ENCODE results near the gene LEF1. TPM values are rescaled to one million over a fixed set of nuclear protein-coding genes. Genes with fewer than 3 reads are reported as not detected.
A peak's percentile ranks its signal among the peaks of the same experiment; 100 is the strongest.

Gene LEF1
- total RNA-seq, 4 donors from 2014 or later: 2.2 to 8.3 (median 3.7) TPM

DNA sequence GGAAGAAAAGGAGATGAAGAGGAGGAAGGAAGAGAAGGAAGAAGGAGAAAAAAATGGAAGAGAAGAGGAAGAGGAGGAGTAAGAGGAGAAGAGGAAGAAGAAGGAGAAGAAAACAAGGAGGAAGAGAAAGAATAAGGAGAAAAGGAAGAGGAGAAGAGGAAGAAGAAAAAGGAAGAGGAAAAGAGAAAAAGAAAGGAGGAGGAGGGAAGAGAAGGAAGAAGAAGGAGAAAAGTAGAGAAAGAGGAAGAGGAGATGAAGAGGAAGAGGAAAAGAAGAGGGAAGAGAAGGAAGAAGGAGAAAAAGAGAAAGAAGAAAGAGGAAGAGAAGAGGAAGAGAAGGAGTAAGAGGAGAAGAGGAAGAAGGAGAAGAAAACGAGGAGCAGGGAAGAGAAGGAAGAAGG lies 11.8 kb upstream of the LEF1 start:
- TF ChIP-seq, protein P1, sequence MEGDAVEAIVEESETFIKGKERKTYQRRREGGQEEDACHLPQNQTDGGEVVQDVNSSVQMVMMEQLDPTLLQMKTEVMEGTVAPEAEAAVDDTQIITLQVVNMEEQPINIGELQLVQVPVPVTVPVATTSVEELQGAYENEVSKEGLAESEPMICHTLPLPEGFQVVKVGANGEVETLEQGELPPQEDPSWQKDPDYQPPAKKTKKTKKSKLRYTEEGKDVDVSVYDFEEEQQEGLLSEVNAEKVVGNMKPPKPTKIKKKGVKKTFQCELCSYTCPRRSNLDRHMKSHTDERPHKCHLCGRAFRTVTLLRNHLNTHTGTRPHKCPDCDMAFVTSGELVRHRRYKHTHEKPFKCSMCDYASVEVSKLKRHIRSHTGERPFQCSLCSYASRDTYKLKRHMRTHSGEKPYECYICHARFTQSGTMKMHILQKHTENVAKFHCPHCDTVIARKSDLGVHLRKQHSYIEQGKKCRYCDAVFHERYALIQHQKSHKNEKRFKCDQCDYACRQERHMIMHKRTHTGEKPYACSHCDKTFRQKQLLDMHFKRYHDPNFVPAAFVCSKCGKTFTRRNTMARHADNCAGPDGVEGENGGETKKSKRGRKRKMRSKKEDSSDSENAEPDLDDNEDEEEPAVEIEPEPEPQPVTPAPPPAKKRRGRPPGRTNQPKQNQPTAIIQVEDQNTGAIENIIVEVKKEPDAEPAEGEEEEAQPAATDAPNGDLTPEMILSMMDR (IDR thresholded peaks at IDR 0.05): no peak
- no peak for DNase-seq (ENCODE audit: low spot score)
- ATAC-seq (ENCODE audit: low FRiP score): no peak

GRCh38 chr4:108175966-108176365 lies 7.2 kb upstream of the LEF1 start:
- ATAC-seq (ENCODE audit: low FRiP score): no peak
- TF ChIP-seq, protein P1 (IDR thresholded peaks at IDR 0.05): no peak

DNA sequence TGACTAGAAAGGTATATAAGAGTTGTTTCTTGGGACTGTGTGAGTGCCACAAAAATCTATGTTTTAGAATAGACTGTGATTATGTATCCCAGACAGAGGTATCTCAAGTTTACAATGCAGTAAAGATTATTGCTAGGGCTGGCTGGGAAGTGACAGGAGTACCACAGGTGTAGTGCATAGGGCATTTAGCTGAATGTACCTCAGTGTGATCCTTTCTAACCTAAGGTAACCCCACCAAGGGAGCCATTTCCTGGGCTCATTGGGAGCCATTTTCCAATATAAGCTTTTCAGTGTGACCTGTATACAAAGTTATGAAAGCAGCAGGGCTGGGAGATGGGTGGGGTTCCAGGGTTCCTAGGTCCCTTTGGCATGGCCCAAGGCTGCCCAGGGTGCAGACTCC lies 6.1 kb upstream of the LEF1 start:
- no peak for ATAC-seq (ENCODE audit: low FRiP score)
- DNase-seq (ENCODE audit: low spot score): no peak
- TF ChIP-seq, protein P1 (IDR thresholded peaks at IDR 0.05): no peak

More at GRCh38 chr4:108175966-108176365, 7.2 kb upstream of the LEF1 start:
- no peak for DNase-seq (ENCODE audit: low spot score)

GRCh38 chr4:108173599-108174057 lies 4.9 kb upstream of the LEF1 start:
- ATAC-seq (ENCODE audit: low FRiP score): no peak
- no peak for DNase-seq (ENCODE audit: low spot score)

DNA sequence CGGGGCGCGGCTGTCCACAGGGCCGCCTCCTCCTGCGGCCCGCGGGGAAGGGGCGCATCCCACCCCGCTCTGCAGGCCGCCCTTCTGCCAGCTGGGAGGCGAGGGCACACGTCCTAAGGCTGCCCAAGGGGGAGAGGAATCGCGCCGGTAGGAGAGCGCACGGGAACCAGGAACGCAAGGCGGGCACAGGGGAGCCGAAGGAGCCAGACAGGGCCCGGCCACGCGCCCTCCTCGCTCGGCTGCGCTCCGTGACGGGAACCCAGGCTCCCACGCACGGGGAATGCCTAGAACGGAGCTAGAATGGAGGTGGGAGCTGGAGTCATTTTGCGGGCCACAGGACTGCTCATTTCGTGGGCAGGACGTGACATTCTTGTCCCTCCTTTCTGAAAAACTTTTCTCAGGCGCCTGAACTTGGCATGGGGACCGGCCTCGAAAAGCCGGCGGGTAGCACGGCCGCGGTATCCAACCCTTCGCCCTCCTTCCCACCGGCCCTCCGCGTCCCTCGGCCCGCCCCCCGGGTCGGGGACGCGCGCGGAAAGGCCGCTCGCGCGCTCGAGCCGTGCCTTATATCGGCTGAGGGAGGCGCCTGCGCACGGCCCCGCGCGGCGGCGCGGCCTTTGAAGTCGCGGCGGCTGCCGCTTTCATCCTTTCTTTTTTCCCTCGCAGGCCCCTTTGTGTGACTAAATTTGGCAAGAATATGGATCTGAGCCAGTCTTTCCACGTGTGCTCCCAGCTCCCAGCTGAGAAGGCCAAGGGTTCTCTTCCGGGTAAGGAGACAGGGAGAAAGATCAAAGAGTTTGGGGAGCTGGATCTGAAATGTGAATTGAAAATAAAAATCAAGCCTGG lies 4.2 kb upstream of the LEF1 start:
- peak; percentile 63 for ATAC-seq (ENCODE audit: low FRiP score)
- no peak for DNase-seq (ENCODE audit: low spot score)
- TF ChIP-seq, protein P1 (IDR thresholded peaks at IDR 0.05): no peak

More at GRCh38 chr4:108173599-108174057, 4.9 kb upstream of the LEF1 start:
- TF ChIP-seq, protein P1 (IDR thresholded peaks at IDR 0.05): no peak

- TF ChIP-seq, protein P1 (IDR thresholded peaks at IDR 0.05): no peak
- DNase-seq (ENCODE audit: low spot score): no peak
- peak; percentile 21 for ATAC-seq (ENCODE audit: low FRiP score)
Observed at GRCh38 chr4:108172231-108172752, 3.6 kb upstream of the LEF1 start.
